ENCODE data around the gene KLK11. TPM values are rescaled to one million over a fixed set of nuclear protein-coding genes. Genes with fewer than 3 reads are reported as not detected.

The KLK11 gene
- total and polyA plus RNA-seq, 10 of the 15 experiments (the other 5 are each of a cell fraction or from before 2014, with no cell fraction given), result not detected

- TF ChIP-seq, protein P1, sequence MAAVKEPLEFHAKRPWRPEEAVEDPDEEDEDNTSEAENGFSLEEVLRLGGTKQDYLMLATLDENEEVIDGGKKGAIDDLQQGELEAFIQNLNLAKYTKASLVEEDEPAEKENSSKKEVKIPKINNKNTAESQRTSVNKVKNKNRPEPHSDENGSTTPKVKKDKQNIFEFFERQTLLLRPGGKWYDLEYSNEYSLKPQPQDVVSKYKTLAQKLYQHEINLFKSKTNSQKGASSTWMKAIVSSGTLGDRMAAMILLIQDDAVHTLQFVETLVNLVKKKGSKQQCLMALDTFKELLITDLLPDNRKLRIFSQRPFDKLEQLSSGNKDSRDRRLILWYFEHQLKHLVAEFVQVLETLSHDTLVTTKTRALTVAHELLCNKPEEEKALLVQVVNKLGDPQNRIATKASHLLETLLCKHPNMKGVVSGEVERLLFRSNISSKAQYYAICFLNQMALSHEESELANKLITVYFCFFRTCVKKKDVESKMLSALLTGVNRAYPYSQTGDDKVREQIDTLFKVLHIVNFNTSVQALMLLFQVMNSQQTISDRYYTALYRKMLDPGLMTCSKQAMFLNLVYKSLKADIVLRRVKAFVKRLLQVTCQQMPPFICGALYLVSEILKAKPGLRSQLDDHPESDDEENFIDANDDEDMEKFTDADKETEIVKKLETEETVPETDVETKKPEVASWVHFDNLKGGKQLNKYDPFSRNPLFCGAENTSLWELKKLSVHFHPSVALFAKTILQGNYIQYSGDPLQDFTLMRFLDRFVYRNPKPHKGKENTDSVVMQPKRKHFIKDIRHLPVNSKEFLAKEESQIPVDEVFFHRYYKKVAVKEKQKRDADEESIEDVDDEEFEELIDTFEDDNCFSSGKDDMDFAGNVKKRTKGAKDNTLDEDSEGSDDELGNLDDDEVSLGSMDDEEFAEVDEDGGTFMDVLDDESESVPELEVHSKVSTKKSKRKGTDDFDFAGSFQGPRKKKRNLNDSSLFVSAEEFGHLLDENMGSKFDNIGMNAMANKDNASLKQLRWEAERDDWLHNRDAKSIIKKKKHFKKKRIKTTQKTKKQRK (IDR thresholded peaks at IDR 0.05; ENCODE audit: low read depth, low read length), result no peak
- TF ChIP-seq TCF12 (IDR thresholded peaks at IDR 0.05; ENCODE audit: low read depth, low read length) (no peak), SUZ12 (IDR thresholded peaks at IDR 0.05; ENCODE audit: unreplicated experiment) (no peak)
Observed at GRCh38 chr19:51031220-51031879, 4.9 kb upstream of the KLK11 start (continued).

DNA sequence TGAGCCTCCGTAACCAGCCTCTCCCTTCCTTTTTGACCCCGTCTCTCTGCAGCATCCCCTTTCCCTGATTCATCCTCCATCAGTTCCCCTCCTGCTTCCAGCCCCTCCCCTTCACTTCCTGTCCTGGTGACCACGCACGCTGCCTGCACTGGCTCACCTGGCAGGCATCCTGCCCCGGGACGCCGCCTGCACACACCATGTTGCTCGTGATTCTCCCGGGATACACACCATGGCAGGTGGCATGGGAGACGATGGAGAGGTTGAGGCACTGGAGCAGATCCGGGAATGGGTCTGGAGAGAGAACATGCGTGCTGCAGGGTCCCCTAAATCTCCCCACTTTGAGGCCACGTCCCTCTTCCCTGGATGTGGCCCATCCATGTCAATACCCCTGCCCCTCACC, 4.2 kb upstream of the KLK11 start:
- Histone ChIP-seq H3K4me2 (ENCODE audit: control insufficient read depth, insufficient read depth) (no peak overlapping the region), H3K27ac (ENCODE audit: control insufficient read depth, insufficient read depth) (no peak overlapping the region), H3K36me3 (ENCODE audit: control insufficient read depth in 2 of 2, insufficient read depth in 2 of 2, low read length in 1 of 2) (no peaks in the 10 kb centered on the region), H2AFZ (ENCODE audit: control insufficient read depth, low read depth, low read length) (no peak overlapping the region), H3K27me3 (replicated peaks in 1 of 2; ENCODE audit: control insufficient read depth in 2 of 2, insufficient read depth in 2 of 2, low read length in 1 of 2) (no peaks in the 10 kb centered on the region; a peak in 1 of 4 replicates), H3K9me3 (replicated peaks; ENCODE audit: control insufficient read depth, insufficient read depth, low read length) (no peaks in the 10 kb centered on the region), H3K4me1 (ENCODE audit: control insufficient read depth, insufficient read depth, low read length) (no peaks in the 10 kb centered on the region), H3K79me2 (ENCODE audit: control insufficient read depth, insufficient read depth, low read length) (no peaks in the 10 kb centered on the region), H3K4me3 (no peak overlapping the region), H4K20me1 (ENCODE audit: control insufficient read depth, insufficient read depth) (no peaks in the 10 kb centered on the region), H3K9ac (ENCODE audit: control insufficient read depth, insufficient read depth, low read length) (no peak overlapping the region)
- no TSS peak for BruUV-seq (replicated peaks)
- SMC1A ChIA-PET (ENCODE audit: uncharacterized antibody, unreplicated experiment), result no interaction called here
- DNase-seq (ENCODE audit: low read depth, low spot score), result no peak
- intact Hi-C loops (cut with micrococcal nuclease; ENCODE audit: unreplicated experiment) (no loop called here), in situ Hi-C loops (cut with MboI) (no loop called here)
- RAD21 ChIA-PET (ENCODE audit: unreplicated experiment), result no interaction called here
- FAIRE-seq, result no peak
- CTCF ChIA-PET, result no interaction called here
- no peak for ATAC-seq
- POLR2A ChIA-PET, result no interaction called here
- 33% methylated on average over 13 of the region's 13 CpGs for WGBS (ENCODE audit: insufficient coverage, insufficient replicate concordance, low lambda C conversion rate, missing lambda C conversion rate)
- TF ChIP-seq PAX8 (IDR thresholded peaks at IDR 0.05), result no peak
- no peak for TF ChIP-seq POLR2A (IDR thresholded peaks at IDR 0.05; ENCODE audit: low read depth, low read length)
- TF ChIP-seq SIN3A (IDR thresholded peaks at IDR 0.05; ENCODE audit: low read depth, low read length), result no peak
- TF ChIP-seq KLF5 (IDR thresholded peaks at IDR 0.05; ENCODE audit: partially characterized antibody), result no peak
- TF ChIP-seq SKIL (IDR thresholded peaks at IDR 0.05; ENCODE audit: low read depth, poor library complexity, severe bottlenecking), result no peak
- no peak for TF ChIP-seq STAT1 (conservative IDR thresholded peaks at IDR 0.05)
- TF ChIP-seq BRCA1 (IDR thresholded peaks at IDR 0.05; ENCODE audit: low read depth, low read length), result no peak
- no peak for TF ChIP-seq ZZZ3 (IDR thresholded peaks at IDR 0.05; ENCODE audit: control insufficient read depth, insufficient read length, low read depth)
- TF ChIP-seq CBX3 (IDR thresholded peaks at IDR 0.05; ENCODE audit: borderline replicate concordance, low read depth), result no peak
- no peak for TF ChIP-seq MTA3 (IDR thresholded peaks at IDR 0.05; ENCODE audit: borderline replicate concordance, low read length)
- no peak for TF ChIP-seq NR2C1 (IDR thresholded peaks at IDR 0.05)
- no peak for TF ChIP-seq BHLHE40 (IDR thresholded peaks at IDR 0.05; ENCODE audit: borderline replicate concordance in 1 of 2, low read depth in 2 of 2, low read length in 1 of 2)
- no peak for TF ChIP-seq CHD4 (IDR thresholded peaks at IDR 0.05)
- no peak for TF ChIP-seq BCL3 (IDR thresholded peaks at IDR 0.05; ENCODE audit: borderline replicate concordance, insufficient read depth, low read depth, low read length, poor library complexity, severe bottlenecking)
